ENCODE measurements around the gene GALNT14. TPM values are rescaled to one million over a fixed set of nuclear protein-coding genes. Genes with fewer than 3 reads are reported as not detected.

The GALNT14 gene
- total RNA-seq, 2 experiments from 2014 or later: 1.1 to 1.5 TPM

DNA sequence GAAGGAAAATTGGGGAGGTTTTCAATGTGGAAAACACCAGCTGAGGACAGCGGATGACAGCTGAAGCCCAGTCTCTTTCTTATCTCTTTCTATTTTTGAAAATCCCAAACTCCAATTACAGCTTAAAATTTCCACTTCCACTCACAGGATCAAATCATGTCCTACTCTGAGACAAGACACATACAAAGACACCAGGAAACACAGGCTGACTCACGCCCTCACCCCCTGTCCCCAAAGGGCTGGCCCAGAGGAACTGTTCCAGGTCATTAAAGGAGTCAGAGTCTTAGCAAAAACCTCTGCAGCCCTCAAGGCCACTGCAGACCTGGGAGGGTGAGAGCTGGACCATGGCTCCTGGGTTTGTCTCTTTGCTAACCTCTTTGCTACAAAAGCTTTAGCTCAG, 187.9 kb downstream of the GALNT14 start:
- CTCF ChIA-PET: no interaction called here
- no peaks in the 10 kb centered on the region for H3K36me3 Mint-ChIP-seq (ENCODE audit: low read depth)
- H3K27me3 Mint-ChIP-seq (ENCODE audit: low read depth): no peaks in the 10 kb centered on the region
- H3K9me3 Mint-ChIP-seq: peaks cover 2% of the 10 kb centered on the region
- H3K4me3 Mint-ChIP-seq: no peak overlapping the region
- no peak for DNase-seq
- intact Hi-C loops (cut with micrococcal nuclease): no loop called here
- H3K27ac Mint-ChIP-seq: no peak overlapping the region
- no peaks in the 10 kb centered on the region for H3K4me1 Mint-ChIP-seq (ENCODE audit: low read depth)

DNA sequence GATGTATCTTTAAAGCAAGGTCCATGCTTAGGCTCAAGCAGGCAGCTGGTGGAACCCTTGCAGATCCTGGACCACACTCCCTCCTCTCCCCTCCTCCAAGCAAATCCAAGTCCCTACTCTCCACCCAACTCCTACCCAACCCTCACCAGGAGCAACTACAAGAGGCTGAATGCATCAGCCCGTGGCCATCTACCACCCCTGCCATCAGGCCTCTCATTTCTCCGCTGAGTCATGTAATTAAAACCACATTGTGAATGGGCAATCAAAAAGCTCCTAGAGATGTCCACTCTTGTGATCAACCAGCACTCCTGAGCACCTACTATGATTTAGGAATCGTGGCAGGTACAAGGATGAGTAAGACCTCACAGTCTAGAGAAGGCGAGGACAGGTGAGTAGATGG, 188.8 kb downstream of the GALNT14 start:
- Mint-ChIP-seq H3K36me3 (ENCODE audit: low read depth) (no peaks in the 10 kb centered on the region), H3K4me3 (no peak overlapping the region), H3K9me3 (peaks cover 2% of the 10 kb centered on the region), H3K4me1 (ENCODE audit: low read depth) (no peaks in the 10 kb centered on the region), H3K27me3 (ENCODE audit: low read depth) (no peaks in the 10 kb centered on the region), H3K27ac (no peak overlapping the region)
- intact Hi-C loops (cut with micrococcal nuclease): no loop called here
- DNase-seq: no peak
- CTCF ChIA-PET: interaction anchor here (0.6 kb wide), 1 partner anchor 354 kb away, joined by 3 read pairs; no protein-coding TSS in a partner anchor

GRCh38 chr2:30948857-30949256, 189.4 kb downstream of the GALNT14 start:
- intact Hi-C loops (cut with micrococcal nuclease): no loop called here
- DNase-seq: no peak
- Mint-ChIP-seq H3K4me3 (no peak overlapping the region), H3K27ac (no peak overlapping the region), H3K4me1 (ENCODE audit: low read depth) (no peaks in the 10 kb centered on the region), H3K36me3 (ENCODE audit: low read depth) (no peaks in the 10 kb centered on the region), H3K27me3 (ENCODE audit: low read depth) (no peaks in the 10 kb centered on the region), H3K9me3 (peaks cover 2% of the 10 kb centered on the region)
- CTCF ChIA-PET: interaction anchor here (0.6 kb wide), 1 partner anchor 353 kb away, joined by 3 read pairs; no protein-coding TSS in a partner anchor

DNA sequence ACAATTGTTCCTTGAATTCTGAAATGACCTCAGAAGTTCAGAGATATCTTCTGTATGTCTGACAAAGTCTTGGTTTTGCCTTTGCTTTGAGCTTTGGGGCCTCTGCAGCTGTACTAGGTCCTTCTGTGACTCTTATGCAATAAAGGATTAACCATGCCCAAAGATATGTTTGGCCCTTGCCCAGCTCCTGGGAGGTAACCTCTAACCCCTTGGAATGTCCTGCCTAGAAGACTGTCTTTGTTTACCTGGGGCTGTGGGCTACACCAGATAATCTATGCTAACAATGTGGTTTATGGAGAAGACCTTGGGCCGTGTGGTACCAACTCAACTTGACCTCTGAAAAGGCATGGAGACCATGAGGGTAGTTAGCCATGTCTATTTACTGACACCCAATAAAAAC, 190.1 kb downstream of the GALNT14 start:
- H3K4me3 Mint-ChIP-seq: no peak overlapping the region

DNA sequence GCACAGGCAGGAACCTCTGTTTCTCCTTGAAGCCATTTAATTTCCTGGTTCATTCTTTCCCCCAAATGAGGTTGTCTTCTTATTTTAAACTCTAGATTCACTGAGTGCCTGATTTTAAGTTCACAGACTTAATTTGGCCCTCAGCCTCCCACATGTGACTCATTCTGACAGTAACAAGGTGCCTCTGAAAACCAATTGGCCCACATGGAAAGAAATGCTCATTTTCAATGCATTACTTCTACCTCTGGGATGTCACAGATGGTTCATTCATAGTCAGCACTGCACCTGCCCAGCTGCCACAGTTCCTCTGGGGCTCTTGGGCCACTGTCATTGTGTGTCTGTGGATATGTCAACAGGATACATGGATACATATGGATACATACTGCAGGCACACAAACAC, 190.6 kb downstream of the GALNT14 start:
- no peak for DNase-seq

More for the DNA sequence above, 190.1 kb downstream of the GALNT14 start:
- H3K27me3 Mint-ChIP-seq (ENCODE audit: low read depth): no peaks in the 10 kb centered on the region
- intact Hi-C loops (cut with micrococcal nuclease): no loop called here
- no peak overlapping the region for H3K27ac Mint-ChIP-seq
- peaks cover 2% of the 10 kb centered on the region for H3K9me3 Mint-ChIP-seq
- CTCF ChIA-PET: no interaction called here
- DNase-seq: no peak
- no peaks in the 10 kb centered on the region for H3K4me1 Mint-ChIP-seq (ENCODE audit: low read depth)
- no peaks in the 10 kb centered on the region for H3K36me3 Mint-ChIP-seq (ENCODE audit: low read depth)

GRCh38 chr2:30942419-30942818, 195.8 kb downstream of the GALNT14 start:
- CTCF ChIA-PET: no interaction called here
- no peaks in the 10 kb centered on the region for H3K9me3 Mint-ChIP-seq
- DNase-seq: no peak
- no peak overlapping the region for H3K4me3 Mint-ChIP-seq
- H3K27ac Mint-ChIP-seq: no peak overlapping the region
- intact Hi-C loops (cut with micrococcal nuclease): no loop called here
- H3K36me3 Mint-ChIP-seq (ENCODE audit: low read depth): no peaks in the 10 kb centered on the region
- no peaks in the 10 kb centered on the region for H3K4me1 Mint-ChIP-seq (ENCODE audit: low read depth)
- no peaks in the 10 kb centered on the region for H3K27me3 Mint-ChIP-seq (ENCODE audit: low read depth)

More for the DNA sequence above, 190.6 kb downstream of the GALNT14 start:
- H3K4me3 Mint-ChIP-seq: no peak overlapping the region
- intact Hi-C loops (cut with micrococcal nuclease): no loop called here
- no peaks in the 10 kb centered on the region for H3K4me1 Mint-ChIP-seq (ENCODE audit: low read depth)
- H3K27ac Mint-ChIP-seq: no peak overlapping the region
- no peaks in the 10 kb centered on the region for H3K27me3 Mint-ChIP-seq (ENCODE audit: low read depth)
- CTCF ChIA-PET: no interaction called here
- H3K36me3 Mint-ChIP-seq (ENCODE audit: low read depth): no peaks in the 10 kb centered on the region
- peaks cover 2% of the 10 kb centered on the region for H3K9me3 Mint-ChIP-seq

DNA sequence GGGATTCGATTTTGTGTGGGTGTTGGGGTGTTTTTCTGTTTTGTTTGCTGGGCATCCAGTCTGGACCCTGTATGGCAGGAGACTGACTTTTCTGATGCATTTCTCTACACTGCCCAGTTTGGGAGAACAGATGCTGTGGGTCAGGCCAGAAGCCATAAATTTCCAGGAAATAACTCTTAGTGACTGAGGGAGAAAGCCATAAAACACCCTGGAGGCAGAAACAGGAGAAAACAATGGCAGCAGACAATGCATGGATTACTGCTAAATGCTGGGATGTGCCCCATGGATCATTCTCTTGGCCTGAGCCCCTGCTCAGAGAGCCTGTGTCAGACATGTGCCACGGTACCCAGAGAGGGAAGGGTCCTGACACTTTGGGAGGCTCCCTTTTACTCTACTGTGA, 197.4 kb downstream of the GALNT14 start:
- no peaks in the 10 kb centered on the region for H3K9me3 Mint-ChIP-seq
- no peaks in the 10 kb centered on the region for H3K27me3 Mint-ChIP-seq (ENCODE audit: low read depth)
- H3K4me3 Mint-ChIP-seq: no peak overlapping the region
- DNase-seq: no peak
- no peaks in the 10 kb centered on the region for H3K4me1 Mint-ChIP-seq (ENCODE audit: low read depth)
- CTCF ChIA-PET: no interaction called here
- H3K27ac Mint-ChIP-seq: no peak overlapping the region
- intact Hi-C loops (cut with micrococcal nuclease): no loop called here
- H3K36me3 Mint-ChIP-seq (ENCODE audit: low read depth): no peaks in the 10 kb centered on the region

DNA sequence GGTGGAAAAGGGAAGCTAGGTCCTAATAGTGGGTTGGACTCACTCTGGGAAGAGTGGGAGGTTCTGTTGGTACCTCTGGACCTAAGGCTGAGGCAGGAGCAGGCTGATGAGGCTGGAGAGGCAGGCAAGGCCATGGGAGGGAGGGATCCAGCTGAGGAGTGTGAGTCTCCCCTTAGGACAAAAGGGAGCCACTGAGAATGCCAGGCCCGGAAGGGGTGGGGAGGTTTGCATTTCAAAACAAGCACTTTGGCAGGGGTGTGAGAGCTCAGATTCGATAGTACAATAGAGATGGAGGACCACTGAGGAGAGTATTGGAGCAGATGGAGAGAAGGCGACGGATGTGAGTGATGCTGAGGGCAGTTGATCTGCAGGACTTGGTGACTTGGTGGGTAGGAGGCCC, 198.9 kb downstream of the GALNT14 start:
- Mint-ChIP-seq H3K27ac (no peak overlapping the region), H3K36me3 (ENCODE audit: low read depth) (no peaks in the 10 kb centered on the region), H3K9me3 (no peaks in the 10 kb centered on the region), H3K27me3 (ENCODE audit: low read depth) (no peaks in the 10 kb centered on the region), H3K4me3 (no peak overlapping the region), H3K4me1 (ENCODE audit: low read depth) (no peaks in the 10 kb centered on the region)
- CTCF ChIA-PET: interaction anchor here (1.2 kb wide), 1 partner anchor 76 kb away, joined by 3 read pairs; no protein-coding TSS in a partner anchor
- DNase-seq: no peak
- intact Hi-C loops (cut with micrococcal nuclease): no loop called here

GRCh38 chr2:30938196-30938595, 200.0 kb downstream of the GALNT14 start:
- Mint-ChIP-seq H3K27me3 (ENCODE audit: low read depth) (no peaks in the 10 kb centered on the region), H3K4me3 (no peak overlapping the region), H3K36me3 (ENCODE audit: low read depth) (no peaks in the 10 kb centered on the region), H3K9me3 (no peaks in the 10 kb centered on the region), H3K27ac (no peak overlapping the region), H3K4me1 (ENCODE audit: low read depth) (no peaks in the 10 kb centered on the region)
- intact Hi-C loops (cut with micrococcal nuclease): no loop called here
- CTCF ChIA-PET: no interaction called here
- DNase-seq: no peak

DNA sequence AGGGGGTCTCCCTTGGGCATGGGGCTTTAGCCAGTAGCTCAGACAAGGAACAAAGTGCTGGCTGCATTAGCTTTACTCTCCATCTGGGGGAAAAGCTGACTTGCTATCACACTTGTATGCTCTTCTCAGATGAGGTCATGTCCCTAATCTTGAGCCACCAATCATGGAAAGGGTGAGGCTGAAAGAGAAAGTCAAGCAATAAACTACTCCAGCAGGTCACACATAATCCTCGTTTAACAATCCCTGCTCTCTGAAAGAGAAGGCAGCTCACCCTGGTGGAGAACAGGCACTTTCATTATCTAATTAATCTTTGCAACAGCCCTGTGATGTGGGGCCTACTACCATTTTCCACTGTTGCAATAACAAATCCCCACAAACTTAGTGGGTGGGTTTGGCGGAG, 201.3 kb downstream of the GALNT14 start:
- no peaks in the 10 kb centered on the region for H3K9me3 Mint-ChIP-seq
- intact Hi-C loops (cut with micrococcal nuclease): no loop called here
- H3K36me3 Mint-ChIP-seq (ENCODE audit: low read depth): no peaks in the 10 kb centered on the region
- CTCF ChIA-PET: interaction anchor here (0.6 kb wide), 1 partner anchor 73 kb away, joined by 3 read pairs; no protein-coding TSS in a partner anchor
- H3K4me1 Mint-ChIP-seq (ENCODE audit: low read depth): no peaks in the 10 kb centered on the region
- H3K4me3 Mint-ChIP-seq: no peak overlapping the region
- no peaks in the 10 kb centered on the region for H3K27me3 Mint-ChIP-seq (ENCODE audit: low read depth)
- no peak overlapping the region for H3K27ac Mint-ChIP-seq
- DNase-seq: no peak

- H3K4me3 Mint-ChIP-seq: no peak overlapping the region
- H3K4me1 Mint-ChIP-seq (ENCODE audit: low read depth): no peaks in the 10 kb centered on the region
- H3K9me3 Mint-ChIP-seq: no peaks in the 10 kb centered on the region
- no peak for DNase-seq
- no peaks in the 10 kb centered on the region for H3K36me3 Mint-ChIP-seq (ENCODE audit: low read depth)
- CTCF ChIA-PET: interaction anchor here (0.6 kb wide), 1 partner anchor 41 kb away, joined by 8 read pairs; no protein-coding TSS in a partner anchor
- no peak overlapping the region for H3K27ac Mint-ChIP-seq
- no peaks in the 10 kb centered on the region for H3K27me3 Mint-ChIP-seq (ENCODE audit: low read depth)
- intact Hi-C loops (cut with micrococcal nuclease): no loop called here
These were observed 202.4 kb downstream of the GALNT14 start for GRCh38 chr2:30935795-30936194.

DNA sequence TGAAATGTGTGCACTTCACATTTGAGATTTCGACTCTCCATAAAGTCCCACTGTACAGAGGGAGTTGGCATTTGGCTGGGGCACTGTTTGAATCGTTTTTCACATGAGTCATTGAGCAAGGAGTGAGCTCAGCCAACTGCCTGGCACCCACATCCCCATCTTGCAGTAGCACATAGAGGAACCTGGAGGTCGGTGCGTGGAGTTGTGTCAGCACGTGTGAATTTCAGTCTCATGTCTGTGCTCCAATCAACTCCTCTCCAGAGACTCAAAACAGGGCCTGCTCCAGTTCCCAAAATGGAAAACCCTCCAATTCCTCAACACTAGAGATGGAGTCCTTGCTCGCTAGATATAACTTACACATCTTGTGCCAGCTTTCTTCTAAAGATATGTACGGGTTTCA, 204.2 kb downstream of the GALNT14 start:
- CTCF ChIA-PET: no interaction called here
- no peaks in the 10 kb centered on the region for H3K27me3 Mint-ChIP-seq (ENCODE audit: low read depth)
- intact Hi-C loops (cut with micrococcal nuclease): no loop called here

GRCh38 chr2:30933496-30933895, 204.7 kb downstream of the GALNT14 start:
- Mint-ChIP-seq H3K4me1 (ENCODE audit: low read depth) (no peaks in the 10 kb centered on the region), H3K27me3 (ENCODE audit: low read depth) (no peaks in the 10 kb centered on the region), H3K9me3 (no peaks in the 10 kb centered on the region), H3K36me3 (ENCODE audit: low read depth) (no peaks in the 10 kb centered on the region), H3K4me3 (no peak overlapping the region), H3K27ac (no peak overlapping the region)
- intact Hi-C loops (cut with micrococcal nuclease): no loop called here
- DNase-seq: no peak
- CTCF ChIA-PET: no interaction called here

More for the DNA sequence above, 204.2 kb downstream of the GALNT14 start:
- Mint-ChIP-seq H3K36me3 (ENCODE audit: low read depth) (no peaks in the 10 kb centered on the region), H3K9me3 (no peaks in the 10 kb centered on the region), H3K27ac (no peak overlapping the region), H3K4me3 (no peak overlapping the region), H3K4me1 (ENCODE audit: low read depth) (no peaks in the 10 kb centered on the region)
- DNase-seq: no peak

DNA sequence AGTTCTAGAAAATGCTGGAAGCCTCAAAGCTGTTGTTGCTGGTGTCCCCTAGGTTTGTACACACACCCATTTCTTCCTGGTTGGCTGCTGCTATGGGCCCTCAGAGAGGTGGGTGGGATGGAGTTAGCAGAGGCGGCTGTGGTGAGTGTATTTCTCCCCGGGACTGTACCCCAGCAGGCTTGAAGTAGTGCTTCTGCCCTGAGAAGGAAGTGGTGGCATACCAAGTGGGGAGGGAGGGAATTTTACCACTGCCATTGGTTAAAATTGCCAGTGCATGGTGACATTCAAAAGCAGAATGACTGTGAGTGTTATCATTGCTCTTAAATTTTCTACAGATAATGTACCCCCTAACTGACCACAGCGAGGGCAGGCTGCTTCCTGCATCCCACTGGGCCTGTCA, 205.4 kb downstream of the GALNT14 start:
- Mint-ChIP-seq H3K4me1 (ENCODE audit: low read depth) (no peaks in the 10 kb centered on the region), H3K27ac (no peak overlapping the region), H3K36me3 (ENCODE audit: low read depth) (no peaks in the 10 kb centered on the region), H3K27me3 (ENCODE audit: low read depth) (no peaks in the 10 kb centered on the region), H3K9me3 (no peaks in the 10 kb centered on the region), H3K4me3 (no peak overlapping the region)
- intact Hi-C loops (cut with micrococcal nuclease): no loop called here
- CTCF ChIA-PET: no interaction called here
- peak; percentile 11 for DNase-seq
